Lung microvascular endothelial cell (primary cell): Measurements from ENCODE around the gene TAGLN2. TPM values are rescaled to one million over a fixed set of nuclear protein-coding genes. Genes with fewer than 3 reads are reported as not detected.

Source experiments
- DNase-seq, 2 donors: peaks; one replicate each; pipeline versions ENCODE4 v3.0.0 to v3.0.0-alpha.2; 2010; ENCODE audit warnings: low read depth in 2 of 2
- total RNA-seq: library from RNA; depleted of rRNA; stranded (reverse); fragments of >200 nt; gene quantifications from 2 replicates; pipeline ENCODE4 v1.2.1, GENCODE V29; 2014

Gene TAGLN2
- 59.1 and 165 TPM in 2 replicates for total RNA-seq

DNA sequence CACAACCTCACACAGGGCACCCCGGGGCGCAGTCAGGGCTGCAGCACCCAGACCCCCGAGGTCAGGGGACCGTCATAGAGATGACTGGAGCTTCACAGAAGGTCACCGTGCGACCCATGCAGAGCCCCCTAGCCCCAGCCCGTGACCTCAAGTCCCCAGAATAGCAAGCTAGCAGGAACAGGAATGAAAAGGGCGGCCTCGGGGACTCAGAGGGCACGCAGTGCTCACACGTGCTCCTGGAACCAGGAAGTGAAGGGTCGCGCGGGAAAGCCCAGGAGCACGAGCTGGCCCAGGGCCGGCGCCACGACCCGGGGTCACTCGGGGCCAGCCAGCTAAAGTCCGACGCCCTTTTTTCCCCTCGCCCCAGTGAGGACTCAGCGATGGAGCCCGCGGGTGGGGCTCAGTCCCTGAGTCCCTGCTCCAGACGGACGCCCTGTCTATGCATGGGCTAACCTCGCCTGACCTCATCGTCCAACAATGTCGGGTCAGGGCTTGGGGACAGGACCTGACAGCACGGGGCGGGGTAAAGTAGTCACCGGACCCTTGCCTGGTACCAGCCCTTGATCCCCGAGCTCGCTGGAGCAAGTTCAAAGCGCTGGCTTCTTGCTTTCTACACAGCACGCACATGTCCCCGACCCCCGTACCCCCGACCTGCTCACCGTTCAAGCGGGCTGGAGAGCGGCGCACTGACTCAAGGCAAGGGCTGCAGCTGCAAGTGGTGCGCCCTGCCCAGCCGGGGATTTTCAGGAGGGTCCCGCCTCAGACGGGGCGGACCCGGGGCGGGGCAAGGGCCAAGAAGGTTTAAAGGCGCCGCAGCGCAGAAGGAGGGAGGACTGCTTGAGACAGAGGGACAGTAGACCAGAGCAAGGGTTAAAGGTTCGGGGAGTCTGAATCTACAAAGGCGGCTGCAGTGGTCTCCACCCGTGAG is at the start of gene TAGLN2:
Gene TAGLN2 (minus strand): TSS at position 717 of the 928 bp plus-strand sequence. CDS start 4,998 bp downstream, outside the sequence.
- DNase-seq, result peak; percentile 65 to 94

DNA sequence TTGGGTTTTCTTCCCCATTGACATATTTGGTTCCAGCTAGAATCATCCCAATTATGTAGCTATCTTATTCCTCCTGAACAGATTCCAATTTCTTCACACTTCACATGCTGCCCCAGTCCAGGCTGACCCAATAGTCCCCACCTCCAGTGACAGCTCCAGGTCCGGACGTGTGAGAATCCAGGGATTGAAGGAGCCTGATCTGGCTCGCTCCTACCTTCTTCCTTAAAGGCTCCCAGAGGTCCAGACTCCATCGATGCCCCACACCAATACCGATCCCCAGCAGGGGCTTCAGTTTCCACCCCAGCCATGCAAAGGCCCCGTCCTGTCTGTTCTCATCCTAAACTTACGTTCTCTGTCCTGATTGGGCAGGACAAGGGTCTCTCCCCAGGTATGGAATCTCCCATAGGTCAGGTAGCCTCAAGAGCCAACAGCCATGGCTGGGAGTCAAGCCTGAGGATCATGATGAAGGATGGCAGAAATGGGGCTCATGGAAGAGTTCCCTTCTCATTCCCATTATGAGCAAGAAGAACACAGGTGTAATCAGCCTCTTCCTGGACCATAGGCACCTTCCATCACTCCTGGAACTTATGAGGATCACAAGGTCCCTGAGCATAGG is 49.2 kb upstream of the TAGLN2 start:
- DNase-seq, result no peak

DNA sequence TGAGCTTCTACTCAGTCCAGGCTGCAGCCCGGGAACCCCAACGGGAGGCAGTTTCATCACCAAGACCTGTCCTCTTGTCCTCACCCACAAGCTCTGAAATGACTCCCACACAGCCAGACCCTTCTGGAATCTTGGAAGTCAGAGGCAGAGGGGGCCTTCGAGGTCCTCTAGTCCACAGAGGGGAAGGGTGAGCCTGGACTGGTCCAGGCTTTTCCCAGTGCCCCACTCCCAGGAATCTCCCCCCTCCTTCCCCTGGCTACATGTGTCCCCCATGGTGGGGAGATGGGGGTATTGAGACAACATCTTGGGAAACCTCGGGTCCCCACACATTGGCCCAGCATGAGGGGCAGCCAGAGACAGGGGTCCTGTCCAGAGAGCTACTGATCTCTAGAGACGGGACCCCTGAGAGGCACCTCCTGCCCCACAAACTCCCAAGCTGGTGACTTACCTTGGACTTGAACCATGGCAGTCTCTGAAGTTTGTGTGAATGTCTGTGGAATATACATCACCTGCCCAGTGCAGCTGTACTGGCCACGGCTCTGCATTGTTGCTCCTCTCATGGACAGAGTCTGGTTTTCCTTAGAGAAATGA is 48.1 kb upstream of the TAGLN2 start:
- DNase-seq, result no peak

DNA sequence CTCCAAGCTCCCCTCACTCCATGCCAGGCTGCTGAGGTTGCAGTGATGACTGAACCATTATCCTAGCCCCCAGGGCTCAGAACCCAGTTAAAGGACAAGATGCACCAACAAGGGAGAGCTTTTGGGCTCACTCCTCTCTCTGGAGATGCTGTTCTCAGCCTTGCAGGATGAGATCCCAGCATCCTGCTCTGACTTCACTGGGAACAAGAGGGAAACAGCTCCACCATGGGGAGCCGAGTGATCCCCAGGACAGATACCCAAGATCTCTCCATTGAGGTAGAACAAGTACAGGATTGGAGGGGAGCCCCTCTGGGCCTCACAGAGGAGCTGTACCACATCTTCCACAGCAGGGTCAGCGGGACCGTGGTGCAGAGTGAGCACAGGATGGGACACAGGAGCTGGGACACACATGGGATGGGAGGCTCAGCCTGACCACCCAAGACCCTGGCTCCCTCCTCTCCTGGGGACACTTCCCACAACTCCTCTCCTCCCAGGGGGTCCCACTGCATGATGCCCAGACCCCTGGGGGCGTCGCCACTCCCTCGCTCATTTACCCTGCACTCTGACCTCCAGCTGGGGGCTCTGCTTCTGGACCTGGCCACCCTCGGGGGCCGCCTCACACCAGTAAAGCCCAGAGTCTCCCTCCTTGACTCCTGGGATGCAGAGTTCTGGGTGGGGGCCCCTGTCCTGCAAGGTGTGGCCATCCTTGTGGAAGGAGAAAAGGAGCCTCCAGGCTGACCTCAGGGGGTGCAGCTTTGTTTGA is 47.3 kb upstream of the TAGLN2 start:
- no peak for DNase-seq

DNA sequence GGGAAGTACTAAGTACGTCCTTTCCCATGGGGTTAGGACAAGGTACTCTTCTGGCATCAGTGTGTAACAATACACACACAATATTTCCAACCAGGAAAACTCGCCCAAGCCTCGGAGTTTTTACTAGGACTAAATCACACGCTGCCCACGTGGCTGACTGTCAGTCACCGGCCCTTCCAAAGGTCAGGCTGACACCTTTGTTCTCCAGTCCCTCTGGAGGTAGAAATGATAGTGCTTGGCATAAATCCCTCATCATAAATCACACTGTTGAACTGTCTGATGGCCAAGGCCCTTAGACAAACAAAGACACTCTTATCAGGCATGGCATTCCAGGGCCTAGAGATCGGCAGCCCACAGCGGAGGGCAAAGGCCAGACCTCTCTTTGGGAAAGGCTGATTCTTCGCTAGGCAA is 45.6 kb upstream of the TAGLN2 start:
- DNase-seq, result peak in 1 of 2 donors; percentile 37

DNA sequence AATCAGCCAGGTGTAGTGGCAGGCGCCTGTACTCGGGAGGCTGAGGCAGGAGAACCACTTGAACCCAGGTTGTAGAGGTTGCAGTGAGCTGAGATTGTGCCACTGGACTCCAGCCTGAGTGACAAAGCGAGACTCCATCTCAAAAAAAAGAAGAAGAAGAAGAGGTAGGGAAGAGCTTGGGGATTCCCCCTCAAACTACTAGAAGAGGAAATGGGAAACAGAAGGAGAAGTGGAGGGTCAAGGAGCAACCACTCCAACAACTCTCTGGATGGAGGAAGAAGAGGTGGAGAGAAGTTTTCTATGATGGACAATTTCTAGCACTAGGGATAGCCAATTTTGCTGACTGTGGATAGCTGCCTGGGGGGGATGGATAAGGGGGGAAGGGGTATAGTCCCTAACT is 43.6 kb upstream of the TAGLN2 start:
- DNase-seq, result no peak

DNA sequence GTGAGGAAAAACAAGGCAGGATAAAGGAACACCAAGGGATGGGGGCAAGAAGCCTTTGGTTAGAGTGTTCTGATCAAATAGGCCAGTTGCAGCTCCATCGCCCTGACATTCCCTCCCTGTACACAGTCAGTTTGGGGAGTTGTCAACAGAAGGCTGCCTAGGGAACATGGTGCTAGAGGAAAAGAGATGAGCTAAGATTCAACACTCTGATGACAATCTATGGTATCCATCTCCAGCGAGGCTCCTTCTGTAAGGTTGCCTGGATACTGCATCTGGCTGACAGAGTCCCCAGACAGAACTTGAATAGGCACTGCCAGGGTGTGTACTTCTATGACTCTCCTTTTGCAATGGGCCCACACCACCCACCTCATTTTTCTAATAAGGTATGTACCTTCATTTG is 40.0 kb upstream of the TAGLN2 start:
- DNase-seq, result no peak

DNA sequence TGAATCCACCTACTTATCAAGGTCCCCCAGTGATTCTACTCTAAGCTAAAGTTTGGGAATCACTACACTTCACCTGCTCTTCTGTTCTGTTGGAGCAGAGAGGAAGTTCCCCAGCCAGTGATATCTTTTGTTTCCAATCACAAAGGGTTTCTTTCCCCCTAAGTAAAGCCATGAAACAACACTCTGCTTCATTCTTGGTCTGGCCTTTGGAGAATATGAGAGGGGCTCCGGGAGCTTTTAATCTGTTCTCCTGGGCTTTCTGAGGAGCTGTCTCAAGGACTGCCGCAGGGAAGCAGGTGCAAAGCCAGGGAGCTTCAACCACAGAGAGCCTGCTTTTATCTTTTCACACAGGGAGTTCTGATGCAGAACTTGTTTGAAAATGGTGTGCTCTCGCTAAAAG is 38.8 kb upstream of the TAGLN2 start:
- no peak for DNase-seq

DNA sequence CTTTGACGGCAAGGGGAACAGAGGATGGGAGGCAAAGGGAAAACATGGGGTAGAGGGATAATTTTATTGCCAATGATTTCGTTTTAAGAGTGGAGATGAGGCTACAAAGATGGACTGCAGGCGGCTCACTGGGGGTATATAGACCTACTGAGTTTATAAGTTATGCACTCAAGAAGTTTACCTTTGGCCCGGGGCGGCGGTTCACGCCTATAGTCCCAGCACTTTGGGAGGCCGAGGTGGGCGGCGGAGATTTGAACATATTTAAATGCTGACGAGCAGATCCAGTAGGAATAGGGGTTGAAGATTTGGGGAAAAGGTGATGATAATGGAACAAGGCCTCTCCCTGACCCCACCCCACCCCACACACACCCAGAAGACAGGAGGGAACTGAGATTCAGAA is 36.9 kb upstream of the TAGLN2 start:
- DNase-seq, result no peak

DNA sequence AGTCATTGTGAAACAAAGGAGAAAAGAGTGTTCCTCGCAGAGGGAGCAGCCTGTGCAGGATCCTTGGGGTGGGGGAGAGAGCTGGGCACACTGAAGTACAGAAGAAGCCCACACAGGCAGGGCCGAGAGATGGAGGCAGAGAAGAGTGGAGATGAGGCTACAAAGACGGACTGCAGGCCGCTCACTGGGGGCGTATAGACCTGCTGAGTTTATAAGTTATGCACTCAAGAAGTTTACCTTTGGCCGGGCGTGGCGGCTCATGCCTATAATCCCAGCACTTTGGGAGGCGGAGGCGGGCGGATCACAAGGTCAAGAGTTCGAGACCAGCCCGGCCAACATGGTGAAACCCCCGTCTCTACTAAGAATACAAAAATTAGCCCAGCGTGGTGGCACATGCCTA is 36.3 kb upstream of the TAGLN2 start:
- DNase-seq, result no peak

DNA sequence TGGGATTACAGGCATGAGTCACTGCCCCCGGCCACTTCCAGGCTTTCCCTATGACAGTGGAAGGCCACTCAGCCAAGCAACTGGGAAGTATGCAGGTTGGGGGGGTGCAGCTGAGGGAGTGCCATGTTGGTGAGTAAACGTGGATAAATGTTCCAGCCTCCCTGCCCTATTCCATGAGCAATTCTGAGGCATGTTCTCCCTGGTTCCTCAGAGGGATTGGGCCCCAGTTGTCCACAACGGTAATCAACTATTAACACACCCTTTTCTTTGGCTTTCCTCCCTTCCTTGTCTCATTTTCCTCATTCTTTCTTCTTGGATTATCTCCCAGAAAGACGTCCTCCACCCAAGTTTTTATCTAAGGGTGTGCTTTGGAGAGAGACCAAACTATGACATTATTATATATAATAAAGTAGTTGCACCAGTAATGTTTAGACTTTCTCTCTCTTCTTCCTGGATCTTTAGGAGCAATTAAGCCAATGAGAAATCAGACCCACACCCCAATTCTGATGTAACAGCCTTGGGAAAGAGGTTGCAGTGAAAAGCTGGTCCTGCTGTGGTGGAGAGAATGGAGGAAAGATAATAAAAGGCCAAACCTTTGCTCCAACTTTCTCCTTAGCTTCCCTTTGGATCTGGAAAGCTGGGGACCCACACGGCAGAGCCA is 35.5 kb upstream of the TAGLN2 start:
- DNase-seq, result no peak

DNA sequence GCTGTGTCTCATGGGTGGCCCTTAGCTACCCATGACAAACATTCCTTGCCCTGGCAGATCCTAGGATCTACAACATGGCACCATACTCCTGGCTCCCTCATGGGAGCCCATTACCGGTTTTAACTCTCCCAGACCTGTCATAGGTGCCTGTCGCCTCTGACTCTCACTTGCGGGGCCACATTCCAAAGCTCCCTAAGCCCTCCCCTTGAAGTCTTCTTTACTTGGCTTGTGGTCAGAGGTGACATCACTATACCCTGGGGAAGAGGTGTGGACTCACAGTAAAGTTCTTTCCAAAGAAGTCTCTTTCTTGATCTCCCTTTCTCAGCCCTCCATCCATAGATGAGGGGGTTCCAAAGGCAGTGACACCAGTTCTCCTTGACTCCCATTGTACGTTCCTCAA is 34.1 kb upstream of the TAGLN2 start:
- DNase-seq, result no peak

DNA sequence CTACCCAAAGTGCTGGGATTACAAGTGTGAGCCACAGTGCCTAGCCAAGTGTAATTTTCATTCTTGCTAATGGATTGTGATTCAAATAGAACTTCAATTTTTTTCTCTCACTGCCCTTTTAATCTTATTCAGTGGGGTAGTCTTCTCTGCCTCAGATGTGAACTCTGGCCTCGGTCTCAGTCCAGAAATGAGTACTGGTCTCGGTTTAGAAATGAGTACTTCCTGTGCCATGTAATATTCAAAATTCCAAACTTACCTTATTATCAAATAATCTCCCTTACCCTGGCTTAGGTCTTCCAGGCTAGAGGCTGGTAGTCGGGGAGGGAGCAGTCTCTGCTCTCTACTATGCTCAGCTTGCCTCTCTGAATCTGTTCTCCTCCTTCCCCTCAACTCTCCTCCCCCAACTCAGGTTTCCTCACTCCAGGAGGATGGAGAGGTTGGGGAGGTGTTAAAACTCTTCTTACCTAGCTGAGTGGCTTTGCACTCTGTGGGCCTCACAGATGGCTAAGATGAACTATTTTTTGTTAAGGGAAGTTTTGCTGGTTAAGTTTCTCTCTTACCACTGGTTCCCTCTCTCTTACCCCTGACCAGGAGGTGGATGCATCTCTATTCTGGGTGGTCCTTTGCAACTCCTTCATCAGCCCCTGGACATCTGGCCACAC is 33.5 kb upstream of the TAGLN2 start:
- DNase-seq, result no peak

DNA sequence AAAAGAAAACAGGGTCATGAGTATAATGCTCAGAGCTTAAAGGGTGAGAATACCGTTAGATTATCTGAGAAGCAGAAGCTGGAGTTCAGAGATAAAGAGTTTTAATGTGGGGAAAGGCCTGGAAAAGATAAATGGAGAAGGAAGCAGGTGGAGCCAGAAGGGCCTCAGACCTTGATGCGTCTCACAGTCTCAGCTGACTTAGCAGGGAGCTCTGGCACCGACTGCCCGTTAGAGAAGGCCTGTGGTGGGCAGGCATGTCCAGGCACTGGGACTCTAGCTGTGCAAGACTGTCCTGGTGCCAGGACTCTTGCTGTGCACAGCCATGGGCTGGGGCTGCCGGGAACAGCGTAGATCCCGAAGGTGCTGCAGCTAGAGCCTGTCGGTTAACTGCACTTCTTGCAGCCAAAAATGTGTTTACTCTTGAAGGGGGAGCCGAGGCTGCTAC is 32.5 kb upstream of the TAGLN2 start:
- no peak for DNase-seq

DNA sequence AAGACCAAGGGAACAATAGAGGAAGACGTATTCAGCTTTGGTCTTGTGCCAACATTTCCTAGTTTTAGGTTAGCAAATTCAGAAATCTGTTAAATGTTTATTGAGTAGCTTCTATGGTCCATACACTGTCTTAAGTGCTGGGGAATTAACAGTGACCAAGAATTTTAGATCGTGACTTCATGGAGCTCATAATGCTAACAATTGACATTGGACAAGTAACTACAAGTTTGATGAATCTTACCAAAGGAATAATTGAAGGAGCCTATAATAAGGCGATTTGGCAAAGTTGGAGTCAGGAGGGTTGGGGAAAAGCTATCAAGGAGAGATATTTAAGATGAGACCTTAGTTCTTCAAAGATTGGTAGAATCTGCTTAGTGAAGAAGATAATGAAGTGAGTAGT is 30.1 kb upstream of the TAGLN2 start:
- no peak for DNase-seq

DNA sequence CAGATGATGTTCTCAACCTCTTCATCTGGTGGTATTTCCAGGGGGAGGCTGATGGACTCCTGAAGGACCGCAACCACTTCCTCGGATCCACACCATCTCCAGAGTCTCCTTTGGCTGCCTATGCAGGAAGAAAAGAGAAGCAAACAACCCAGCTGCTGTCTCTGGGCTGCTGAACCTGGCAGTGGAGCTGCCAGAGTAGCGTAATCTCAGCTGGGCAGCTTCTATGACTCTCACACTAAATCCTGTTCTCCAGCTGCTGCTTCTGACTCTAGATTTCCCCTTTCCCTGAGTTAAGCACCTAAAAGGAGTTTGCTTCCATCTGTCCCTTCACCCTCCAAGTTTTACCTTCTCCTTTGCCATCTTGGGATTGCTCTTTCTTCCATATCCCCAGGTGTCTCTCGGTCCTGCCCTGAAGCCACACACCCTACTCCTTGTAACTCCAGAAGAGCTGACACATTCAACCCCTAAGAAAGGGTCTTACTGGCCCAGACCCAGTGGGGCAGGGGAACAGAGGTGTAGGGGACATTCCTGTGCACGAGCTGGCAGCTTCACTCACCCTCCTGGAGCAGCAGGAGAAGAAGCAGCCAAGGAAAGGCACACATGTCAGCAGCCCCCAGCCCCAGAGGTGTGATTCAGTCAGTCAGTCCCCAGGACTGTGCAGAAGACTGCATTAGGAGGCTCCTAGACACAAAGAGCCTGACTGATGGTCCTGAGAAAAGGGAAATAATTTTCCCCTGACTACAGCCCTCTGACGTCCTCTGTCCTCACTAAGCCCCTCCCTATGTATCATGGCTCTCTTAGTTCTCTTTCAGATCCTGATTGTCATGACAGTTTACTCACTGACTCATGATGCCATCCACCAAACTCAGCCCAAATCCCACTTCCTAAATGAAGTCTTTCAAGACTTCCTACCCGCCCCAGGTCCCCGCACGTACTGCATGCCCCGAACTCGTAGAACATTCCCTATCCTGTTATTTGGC is 28.5 kb upstream of the TAGLN2 start, which contains the start of gene SLAMF9:
Gene SLAMF9 (minus strand): TSS at position 702 of the 980 bp plus-strand sequence. CDS start 100 bp downstream, at position 602.
- DNase-seq, result peak in 1 of 2 donors; percentile 19

DNA sequence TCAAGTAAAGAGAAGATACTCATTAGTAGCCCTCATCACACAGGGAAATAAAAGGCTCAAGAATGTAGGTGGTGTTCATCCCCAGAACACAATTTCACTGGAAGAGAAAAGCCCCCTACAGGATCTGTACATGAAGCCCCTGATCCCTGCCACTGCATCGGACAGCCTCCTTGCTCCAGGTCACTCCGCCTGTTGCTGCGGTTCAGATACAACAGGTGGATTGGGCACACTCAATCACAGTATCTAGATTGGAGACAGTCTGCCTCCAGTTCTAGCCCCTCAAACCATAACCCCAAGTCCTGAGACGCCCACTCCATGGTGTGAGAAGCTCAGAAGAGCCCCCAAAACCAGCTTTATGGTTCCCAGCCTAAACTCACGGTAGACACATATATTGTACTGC is 27.6 kb upstream of the TAGLN2 start:
- no peak for DNase-seq

DNA sequence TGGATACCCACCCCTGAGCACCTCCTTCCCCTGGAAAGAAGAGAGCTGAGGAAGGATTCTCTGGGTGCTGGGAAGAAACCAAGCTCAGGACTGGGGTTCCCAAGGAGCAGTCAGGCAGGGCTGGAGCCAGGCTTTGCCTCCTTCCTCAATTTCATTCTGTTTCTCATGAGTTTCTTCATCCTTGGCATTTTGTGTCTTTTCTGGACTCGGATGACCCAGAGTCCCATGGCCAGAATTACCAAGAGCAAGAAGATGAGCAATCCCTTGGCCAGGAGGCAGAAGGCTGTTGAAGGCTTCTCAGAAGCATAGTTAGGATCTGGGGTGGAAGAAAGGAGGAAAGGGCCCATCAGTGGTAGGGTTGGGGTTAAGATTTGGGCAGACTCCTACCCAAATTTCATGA is 26.2 kb upstream of the TAGLN2 start:
- no peak for DNase-seq

DNA sequence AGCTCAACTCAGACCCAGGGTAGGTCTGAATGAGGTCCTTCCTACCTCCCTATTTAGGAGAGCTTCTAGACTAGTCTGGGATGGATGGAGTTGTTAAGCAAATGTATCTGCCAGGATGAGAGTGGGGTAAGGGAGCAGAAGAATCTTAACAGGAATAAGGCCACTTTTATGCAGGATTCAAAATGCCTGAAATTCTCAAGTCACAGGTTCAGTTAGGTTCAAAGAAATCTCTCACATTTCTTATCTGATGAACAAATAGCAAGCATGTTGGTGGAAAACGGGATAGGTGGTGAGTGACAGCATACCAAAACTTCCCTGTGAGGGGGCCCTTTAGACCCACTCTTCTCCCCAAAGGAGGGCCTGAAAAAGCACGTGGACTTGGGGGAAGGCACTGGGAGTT is 25.7 kb upstream of the TAGLN2 start:
- no peak for DNase-seq
